ENCODE measurements around the gene XRCC5. TPM values are rescaled to one million over a fixed set of nuclear protein-coding genes. Genes with fewer than 3 reads are reported as not detected.

XRCC5 gene
- total and polyA plus RNA-seq, 2 donors (not counting 3 experiments of a cell fraction or from before 2014, with no cell fraction given) = 267 to 319 TPM

- Histone ChIP-seq H3K27ac (ENCODE audit: insufficient read depth, low read depth, low read length) (no peak overlapping the region), H3K4me3 (replicated peaks in 1 of 3; ENCODE audit: insufficient read depth in 1 of 3, low read depth in 1 of 3, low read length in 3 of 3) (no peak overlapping the region), H4K20me1 (replicated peaks; ENCODE audit: control insufficient read depth, extremely low read depth, insufficient read depth, low read length) (no peaks in the 10 kb centered on the region), H3K36me3 (ENCODE audit: control insufficient read depth in 2 of 2, extremely low read depth in 1 of 2, insufficient read depth in 2 of 2, low read length in 2 of 2) (peaks cover 38 to 40% of the 10 kb centered on the region in 2 experiments), H3K4me1 (ENCODE audit: control insufficient read depth, extremely low read depth, insufficient read depth, low read length) (no peaks in the 10 kb centered on the region), H3K9me3 (replicated peaks; ENCODE audit: control insufficient read depth, insufficient read depth, low read length) (no peaks in the 10 kb centered on the region), H2AFZ (ENCODE audit: low read depth, low read length) (no peak overlapping the region), H3K27me3 (ENCODE audit: control insufficient read depth in 2 of 2, insufficient read depth in 2 of 2, low read length in 2 of 2) (no peaks in the 10 kb centered on the region), H3K9me1 (replicated peaks; ENCODE audit: control insufficient read depth, extremely low read depth, insufficient read depth, low read length) (no peaks in the 10 kb centered on the region), H3K9ac (replicated peaks; ENCODE audit: extremely low read depth, insufficient read depth, low read length) (no peak overlapping the region), H3K4me2 (ENCODE audit: insufficient read depth, low read length) (no peak overlapping the region), H3K79me2 (ENCODE audit: control insufficient read depth, insufficient read depth, low read length) (peaks cover 16% of the 10 kb centered on the region)
- dilution Hi-C loops (cut with MboI; ENCODE audit: extremely low pct_ligation_motif_present, low sequenced_read_pairs) (no loop called here), intact Hi-C loops (cut with micrococcal nuclease) (no loop called here)
- no peak for DNase-seq (ENCODE audit: low read depth, low spot score)
- POLR2A ChIA-PET = no interaction called here
- CTCF ChIA-PET = interaction anchor here (0.8 kb wide), 1 partner anchor 11 kb away, joined by 3 read pairs; no protein-coding TSS in a partner anchor
- BruUV-seq (replicated peaks) = no TSS peak
- FAIRE-seq = no peak
- no peak for TF ChIP-seq EZH2 (IDR thresholded peaks at IDR 0.05; ENCODE audit: borderline replicate concordance, low read depth, low read length, severe bottlenecking)
- no peak for TF ChIP-seq JUN (IDR thresholded peaks at IDR 0.05; ENCODE audit: borderline replicate concordance, insufficient read depth, insufficient read length, low read depth)
- TF ChIP-seq MYC (IDR thresholded peaks at IDR 0.05; ENCODE audit: low read depth, low read length) = no peak
- no peak for TF ChIP-seq POLR2AphosphoS5 (IDR thresholded peaks at IDR 0.05; ENCODE audit: insufficient read depth, low read depth, low read length)
- no peak for TF ChIP-seq CTCF (IDR thresholded peaks at IDR 0.05; ENCODE audit: extremely low read depth in 1 of 2, insufficient read depth in 1 of 2, low read depth in 1 of 2, low read length in 2 of 2)
- no peak for TF ChIP-seq POLR2A (IDR thresholded peaks at IDR 0.05; ENCODE audit: low read depth, low read length)
- TF ChIP-seq GATA2 (IDR thresholded peaks at IDR 0.05; ENCODE audit: insufficient read depth, insufficient read length, low read depth, low read length) = no peak
- TF ChIP-seq MAX (IDR thresholded peaks at IDR 0.05; ENCODE audit: insufficient read depth, insufficient read length) = no peak
- TF ChIP-seq FOS (IDR thresholded peaks at IDR 0.05; ENCODE audit: borderline replicate concordance, insufficient read depth, low read length) = no peak
These were observed 51.6 kb downstream of the XRCC5 start for GRCh38 chr2:216160786-216161185.

Measured in endothelial cell of umbilical vein (primary cell).